Memory B cell (primary cell): ENCODE results near the gene CNGA3.
"Not testable (repeated sequence)": the region's sequence is repeated elsewhere in the genome, so short reads cannot be mapped to it uniquely, and the experiment has no call there.

ENCODE experiments used
- ATAC-seq: fragments of 150-1000 bp; cut with Tn5 transposase; 2 replicates; pipeline ENCODE4 v1.10.0; 2021; ENCODE audit warnings: low read depth, mild to moderate bottlenecking, moderate library complexity
- DNase-seq, 2 donors: peaks; one replicate each; pipeline ENCODE4 v3.0.0; 2022; ENCODE audit warnings: low spot score in 2 of 2
- H3K27ac Mint-ChIP-seq: one replicate; pipeline ENCODE4 v1.8.0; 2022; ENCODE audit warnings: mild to moderate bottlenecking, moderate library complexity, mixed read lengths
- H3K27me3 Mint-ChIP-seq: one replicate; pipeline ENCODE4 v1.8.0; 2022; ENCODE audit warnings: mixed read lengths
- H3K36me3 Mint-ChIP-seq: one replicate; pipeline ENCODE4 v1.8.0; 2022; ENCODE audit warnings: mild to moderate bottlenecking, mixed read lengths
- H3K4me1 Mint-ChIP-seq: one replicate; pipeline ENCODE4 v1.8.0; 2022; ENCODE audit warnings: mixed read lengths
- H3K4me3 Mint-ChIP-seq: one replicate; pipeline ENCODE4 v1.8.0; 2022; ENCODE audit warnings: mild to moderate bottlenecking, moderate library complexity, mixed read lengths
- H3K9me3 Mint-ChIP-seq: one replicate; pipeline ENCODE4 v1.8.0; 2022; ENCODE audit warnings: mixed read lengths

The CNGA3 gene

DNA sequence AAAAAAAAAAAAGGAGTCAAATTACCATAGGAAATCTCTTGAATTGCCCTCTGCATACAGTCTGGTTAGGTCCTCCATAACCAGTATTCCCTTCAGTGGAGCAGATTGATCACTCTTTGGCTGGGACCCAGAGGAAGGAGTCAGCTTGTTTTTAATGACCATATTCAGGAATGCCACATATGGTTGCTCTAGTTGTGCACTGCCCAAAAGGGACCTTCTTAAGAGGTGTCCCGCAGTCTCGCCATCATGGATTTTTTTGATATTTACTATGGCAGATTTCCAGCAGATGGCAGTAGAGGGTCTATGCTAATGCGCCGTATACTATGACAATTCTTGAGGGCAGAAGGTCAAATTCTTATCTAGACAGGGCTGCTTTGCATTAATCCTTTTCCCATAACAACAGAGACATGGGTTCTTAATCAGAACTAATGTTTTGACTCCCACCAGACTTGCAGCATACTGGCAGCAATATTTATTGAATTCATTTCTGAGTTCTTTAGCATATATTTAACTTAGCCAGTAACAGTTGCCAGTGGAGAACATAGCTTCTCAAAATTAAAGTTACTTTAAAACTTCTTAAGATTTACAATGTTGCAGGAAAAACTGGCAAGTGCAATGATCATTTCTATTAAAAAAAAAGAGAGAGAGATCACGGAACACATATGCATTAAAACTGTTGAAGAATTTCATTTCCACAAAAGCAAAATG lies 66.6 kb downstream of the CNGA3 start:
- no peaks in the 10 kb centered on the region for H3K9me3 Mint-ChIP-seq
- H3K27ac Mint-ChIP-seq: no peak overlapping the region
- no peaks in the 10 kb centered on the region for H3K36me3 Mint-ChIP-seq
- H3K4me1 Mint-ChIP-seq: peaks cover 4% of the 10 kb centered on the region
- no peak overlapping the region for H3K4me3 Mint-ChIP-seq
- DNase-seq (peak; percentile 70 to 76), ATAC-seq (peak; percentile 92)
- peaks cover 2% of the 10 kb centered on the region for H3K27me3 Mint-ChIP-seq

DNA sequence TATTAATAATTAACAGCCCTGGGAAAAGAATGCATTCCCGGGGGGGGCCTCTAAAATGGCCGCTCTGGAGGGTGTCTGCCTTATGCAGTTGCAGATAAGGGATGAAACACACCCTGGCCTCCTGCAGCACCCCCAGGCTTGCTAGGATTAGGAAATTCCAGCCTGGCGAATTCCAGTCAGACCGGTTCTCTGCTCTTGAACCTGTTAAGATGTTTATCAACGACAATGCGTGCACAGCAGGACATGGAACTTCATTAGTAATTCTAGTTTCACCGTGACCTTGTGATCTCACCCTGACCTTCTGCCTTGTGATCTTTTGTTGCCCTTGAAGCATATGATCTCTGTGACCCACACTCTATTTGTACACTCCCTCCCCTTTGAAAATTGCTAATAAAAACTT lies 68.0 kb downstream of the CNGA3 start:
- not testable (repeated sequence) for H3K4me3 Mint-ChIP-seq, H3K36me3 Mint-ChIP-seq, DNase-seq, H3K27ac Mint-ChIP-seq, ATAC-seq, H3K27me3 Mint-ChIP-seq, H3K4me1 Mint-ChIP-seq, H3K9me3 Mint-ChIP-seq

DNA sequence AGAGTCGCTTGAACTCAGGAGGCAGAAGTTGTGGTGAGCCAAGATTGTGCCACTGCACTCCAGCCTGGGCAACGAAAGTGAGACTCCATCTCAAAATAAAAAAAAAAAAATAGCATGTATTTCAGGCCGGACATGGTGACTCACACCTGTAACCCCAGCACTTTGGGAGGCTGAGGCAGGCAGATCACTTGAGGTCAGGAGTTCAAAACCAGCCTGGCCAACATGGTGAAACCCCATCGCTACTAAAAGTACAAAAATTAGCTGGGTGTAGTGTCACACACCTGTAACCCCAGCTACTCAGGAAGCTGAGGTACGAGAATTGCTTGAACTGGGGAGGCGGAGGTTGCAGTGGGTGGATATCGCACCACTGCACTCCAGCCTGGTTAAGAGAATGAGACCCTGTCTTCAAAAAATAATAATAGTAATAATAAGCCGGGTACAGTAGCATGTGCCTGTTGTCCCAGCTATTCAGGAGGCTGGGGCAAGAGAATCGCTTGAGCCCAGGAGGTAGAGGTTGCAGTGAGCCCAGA lies 69.5 kb downstream of the CNGA3 start:
- H3K27me3 Mint-ChIP-seq, H3K9me3 Mint-ChIP-seq, H3K4me1 Mint-ChIP-seq, H3K36me3 Mint-ChIP-seq, ATAC-seq, H3K4me3 Mint-ChIP-seq, H3K27ac Mint-ChIP-seq, DNase-seq: not testable (repeated sequence)

DNA sequence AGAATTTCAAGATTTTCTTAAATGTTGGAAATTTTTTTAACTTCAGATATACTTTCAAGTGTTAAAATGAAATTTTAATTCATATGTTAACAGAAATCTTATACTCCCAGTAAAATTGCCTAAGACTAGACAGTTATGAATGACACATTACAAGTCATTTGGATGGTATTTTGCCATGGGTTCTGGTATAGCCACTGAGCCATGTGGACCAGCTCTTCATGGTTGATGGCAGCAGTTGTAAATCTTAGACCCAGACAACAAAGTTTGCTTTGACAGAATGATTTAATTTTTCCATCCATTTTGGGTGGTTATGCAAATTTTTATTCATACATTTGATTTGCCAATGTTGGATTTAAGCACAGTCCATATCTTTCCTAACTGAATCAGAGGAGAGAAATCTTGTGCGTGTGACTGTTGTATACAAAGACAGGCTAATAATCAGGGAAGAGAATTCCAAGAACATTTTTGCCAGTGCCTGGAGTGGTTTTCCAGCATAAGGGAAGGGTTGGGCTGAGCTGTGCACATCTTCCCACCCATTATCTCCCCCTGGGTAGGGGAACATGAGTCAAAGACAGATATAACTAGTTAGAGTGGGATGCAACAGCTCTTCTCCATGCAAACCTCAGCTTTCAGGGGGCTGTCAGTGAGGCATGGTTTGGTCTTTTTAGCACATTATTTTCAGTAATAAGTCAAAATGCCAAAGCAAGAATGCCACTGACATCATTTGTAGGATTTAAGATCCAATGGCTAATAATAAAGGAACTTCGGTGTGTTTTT lies 70.3 kb downstream of the CNGA3 start:
- ATAC-seq (no peak), DNase-seq (no peak)
- Mint-ChIP-seq H3K4me3 (no peak overlapping the region), H3K27ac (no peak overlapping the region), H3K9me3 (peaks cover 3% of the 10 kb centered on the region), H3K27me3 (peaks cover 5% of the 10 kb centered on the region), H3K4me1 (peaks cover 4% of the 10 kb centered on the region), H3K36me3 (peaks cover 3% of the 10 kb centered on the region)

DNA sequence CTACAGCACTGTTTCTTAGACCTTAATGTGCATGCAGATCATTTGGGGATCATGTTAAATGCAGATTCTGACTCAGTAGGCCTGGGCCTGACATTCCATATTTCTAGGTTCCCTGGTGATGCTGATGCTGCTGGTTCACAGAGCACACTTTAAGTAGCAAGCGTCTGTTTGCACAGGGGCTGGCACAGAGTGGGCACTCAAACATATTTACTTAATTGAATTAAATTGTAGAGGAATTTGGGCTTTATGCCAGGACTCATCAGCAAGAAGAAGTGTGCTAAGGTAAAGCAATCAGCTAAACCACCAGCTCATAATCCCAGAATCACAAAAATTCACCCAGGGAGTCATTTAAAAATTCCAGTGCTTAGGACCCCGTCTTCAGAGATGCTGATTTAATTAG lies 73.3 kb downstream of the CNGA3 start:
- no peak for ATAC-seq
- H3K36me3 Mint-ChIP-seq: peaks cover 9% of the 10 kb centered on the region
- no peak overlapping the region for H3K4me3 Mint-ChIP-seq
- DNase-seq: no peak
- no peak overlapping the region for H3K27ac Mint-ChIP-seq
- peaks cover 5% of the 10 kb centered on the region for H3K27me3 Mint-ChIP-seq
- H3K9me3 Mint-ChIP-seq: peaks cover 10% of the 10 kb centered on the region
- H3K4me1 Mint-ChIP-seq: no peaks in the 10 kb centered on the region

DNA sequence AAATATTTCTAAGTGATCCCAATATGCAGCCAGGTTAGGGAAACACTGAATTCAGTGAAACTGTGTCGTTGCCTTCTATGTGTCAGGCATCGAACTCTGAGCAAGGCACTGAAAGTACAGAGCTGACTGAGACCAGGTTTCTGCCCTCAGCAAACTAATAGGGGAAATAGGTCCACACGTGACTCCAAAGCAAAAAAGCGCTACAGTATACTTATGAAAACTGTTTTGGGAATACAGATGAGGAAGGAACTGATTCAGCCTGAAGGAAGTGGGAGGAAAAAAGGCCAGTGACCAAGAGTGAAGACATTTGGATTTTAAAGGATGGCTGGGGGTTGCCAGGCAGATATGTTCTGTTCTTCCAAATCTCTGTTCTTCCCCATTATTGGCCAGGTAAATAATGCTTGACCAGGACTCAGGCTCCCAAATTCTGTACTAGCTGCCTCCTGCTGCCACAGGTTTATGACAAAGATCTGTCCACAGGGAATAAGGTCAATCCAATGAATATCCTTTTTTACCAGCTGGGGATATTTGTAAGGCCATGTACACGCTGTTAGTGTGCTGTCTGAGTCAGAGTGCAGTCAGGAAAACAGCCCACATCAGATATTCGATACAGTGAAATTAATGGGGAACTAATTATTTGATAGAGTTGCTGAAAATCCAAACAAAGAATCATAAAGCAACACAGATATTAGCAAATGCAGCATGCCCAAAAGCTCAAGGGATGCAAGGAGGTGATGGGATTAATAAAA lies 73.9 kb downstream of the CNGA3 start:
- no peaks in the 10 kb centered on the region for H3K4me1 Mint-ChIP-seq
- peaks cover 10% of the 10 kb centered on the region for H3K9me3 Mint-ChIP-seq
- ATAC-seq (no peak), DNase-seq (no peak)
- H3K36me3 Mint-ChIP-seq: peaks cover 9% of the 10 kb centered on the region
- no peak overlapping the region for H3K4me3 Mint-ChIP-seq
- H3K27ac Mint-ChIP-seq: no peak overlapping the region
- peaks cover 5% of the 10 kb centered on the region for H3K27me3 Mint-ChIP-seq

DNA sequence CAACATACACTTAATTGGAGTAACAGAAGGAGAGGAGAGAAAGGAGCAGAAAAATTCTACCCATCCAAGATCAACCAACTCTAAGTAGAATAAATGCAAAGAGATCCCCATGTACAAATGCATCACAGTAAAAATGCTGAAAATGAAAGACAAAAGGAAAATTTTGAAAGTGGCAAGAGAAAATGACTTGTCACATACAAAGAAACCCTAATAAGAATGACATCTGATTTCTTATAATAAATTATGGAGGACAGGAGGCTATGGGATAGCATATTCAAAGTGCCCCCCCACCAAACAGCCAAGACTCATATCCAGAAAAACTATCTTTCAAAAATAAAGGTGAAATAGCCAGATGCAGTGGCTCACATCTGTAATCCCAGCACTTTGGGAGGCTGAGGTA lies 76.2 kb downstream of the CNGA3 start:
- DNase-seq (no peak), ATAC-seq (no peak)
- Mint-ChIP-seq H3K4me1 (no peaks in the 10 kb centered on the region), H3K9me3 (peaks cover 10% of the 10 kb centered on the region), H3K27me3 (peaks cover 5% of the 10 kb centered on the region), H3K27ac (no peak overlapping the region), H3K36me3 (peaks cover 9% of the 10 kb centered on the region), H3K4me3 (no peak overlapping the region)

DNA sequence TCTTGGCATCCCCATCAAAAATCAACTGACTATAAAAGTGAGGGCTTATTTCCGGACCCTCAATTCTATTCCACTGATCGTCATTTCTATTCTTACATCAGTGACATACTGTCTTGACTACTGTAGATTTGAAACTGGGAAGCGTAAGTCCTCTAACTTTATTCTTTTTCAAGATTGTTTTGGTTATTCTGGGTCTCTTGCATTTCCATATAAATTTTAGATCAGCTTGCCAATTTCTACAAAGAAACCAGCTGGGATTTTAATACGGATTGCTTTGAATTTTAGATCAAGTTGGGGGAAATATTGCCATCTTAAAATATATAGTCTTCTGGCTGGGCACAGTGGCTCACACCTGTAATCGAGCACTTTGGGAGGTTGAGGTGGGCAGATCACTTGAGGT lies 80.5 kb downstream of the CNGA3 start:
- H3K9me3 Mint-ChIP-seq: peaks cover 6% of the 10 kb centered on the region
- no peak for ATAC-seq

DNA sequence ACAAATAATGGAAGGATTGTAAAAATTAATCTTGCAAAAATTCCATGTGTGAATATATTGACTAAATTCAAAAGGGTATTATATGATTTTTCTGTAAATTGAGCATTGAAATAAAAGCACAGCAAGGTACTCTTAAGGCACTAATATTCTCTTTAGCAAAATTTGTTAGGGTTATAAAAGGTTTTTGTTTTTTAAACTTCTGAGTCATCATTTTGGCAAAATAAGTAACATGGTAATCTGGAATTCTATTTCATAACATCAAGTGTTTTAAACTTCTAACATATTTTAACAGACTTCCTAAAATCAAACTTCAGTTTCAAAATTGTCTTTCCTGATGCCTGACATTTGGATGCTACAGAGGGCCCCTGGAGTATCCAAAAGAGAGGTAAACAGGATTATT lies 85.9 kb downstream of the CNGA3 start:
- H3K4me1 Mint-ChIP-seq: peaks cover 3% of the 10 kb centered on the region
- H3K9me3 Mint-ChIP-seq: peaks cover 4% of the 10 kb centered on the region
- no peak overlapping the region for H3K4me3 Mint-ChIP-seq
- no peak overlapping the region for H3K27ac Mint-ChIP-seq
- DNase-seq (no peak), ATAC-seq (no peak)
- no peaks in the 10 kb centered on the region for H3K27me3 Mint-ChIP-seq
- peaks cover 2% of the 10 kb centered on the region for H3K36me3 Mint-ChIP-seq

More for the DNA sequence above, 80.5 kb downstream of the CNGA3 start:
- H3K36me3 Mint-ChIP-seq: peaks cover 5% of the 10 kb centered on the region
- H3K27ac Mint-ChIP-seq: no peak overlapping the region
- H3K4me3 Mint-ChIP-seq: no peak overlapping the region
- no peaks in the 10 kb centered on the region for H3K27me3 Mint-ChIP-seq
- no peaks in the 10 kb centered on the region for H3K4me1 Mint-ChIP-seq
- no peak for DNase-seq

DNA sequence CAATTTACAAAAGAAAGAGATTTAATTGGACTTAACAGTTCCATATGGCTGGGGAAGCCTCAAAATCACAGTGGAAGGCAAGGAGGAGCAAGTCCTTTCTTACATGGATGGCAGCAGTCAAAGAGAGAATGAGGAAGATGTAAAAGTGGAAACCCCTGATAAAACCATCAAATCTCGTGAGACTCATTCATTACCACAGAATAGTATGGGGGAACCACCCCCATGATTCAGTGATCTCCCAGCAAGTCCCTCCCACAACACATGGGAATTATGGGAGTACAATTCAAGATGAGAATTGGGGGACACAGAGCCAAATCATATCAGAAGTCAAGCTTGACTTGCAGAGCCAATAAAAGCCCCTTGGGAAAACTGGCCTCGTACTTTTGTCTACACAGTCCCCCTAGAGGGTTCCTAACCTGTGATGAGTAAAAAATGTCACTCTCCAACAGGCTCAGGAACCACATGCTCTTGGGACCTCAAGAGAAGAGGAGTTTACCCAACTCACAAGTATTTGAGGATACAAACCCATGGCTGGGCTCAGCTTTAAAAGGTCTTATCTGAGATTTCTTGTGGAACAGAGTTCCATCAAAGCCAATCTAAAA lies 87.2 kb downstream of the CNGA3 start:
- Mint-ChIP-seq H3K9me3 (peaks cover 4% of the 10 kb centered on the region), H3K27me3 (no peaks in the 10 kb centered on the region), H3K4me1 (peaks cover 3% of the 10 kb centered on the region), H3K36me3 (peaks cover 2% of the 10 kb centered on the region), H3K4me3 (no peak overlapping the region), H3K27ac (no peak overlapping the region)
- DNase-seq (no peak), ATAC-seq (no peak)

DNA sequence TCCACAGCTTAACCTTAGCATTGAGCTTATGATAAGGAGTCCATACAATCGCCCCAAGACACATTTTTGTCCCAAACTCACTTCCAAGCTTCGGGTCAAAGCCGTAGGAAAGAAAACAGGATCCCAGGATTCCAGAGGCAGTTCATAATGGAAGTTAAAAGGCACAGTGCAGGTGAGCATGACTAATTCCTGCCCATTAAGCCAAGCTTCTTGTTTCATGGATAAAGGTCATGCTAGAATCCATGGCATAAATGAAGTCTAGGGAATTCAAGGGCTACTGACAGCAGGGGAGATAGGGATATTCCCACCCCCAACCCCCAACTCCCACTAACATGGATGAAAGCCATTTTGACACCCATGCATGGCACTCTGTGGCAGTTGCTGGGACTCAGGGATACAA lies 88.2 kb downstream of the CNGA3 start:
- DNase-seq (no peak), ATAC-seq (no peak)
- Mint-ChIP-seq H3K4me1 (peaks cover 3% of the 10 kb centered on the region), H3K27me3 (no peaks in the 10 kb centered on the region), H3K36me3 (peaks cover 6% of the 10 kb centered on the region), H3K9me3 (peaks cover 13% of the 10 kb centered on the region), H3K27ac (no peak overlapping the region), H3K4me3 (no peak overlapping the region)

DNA sequence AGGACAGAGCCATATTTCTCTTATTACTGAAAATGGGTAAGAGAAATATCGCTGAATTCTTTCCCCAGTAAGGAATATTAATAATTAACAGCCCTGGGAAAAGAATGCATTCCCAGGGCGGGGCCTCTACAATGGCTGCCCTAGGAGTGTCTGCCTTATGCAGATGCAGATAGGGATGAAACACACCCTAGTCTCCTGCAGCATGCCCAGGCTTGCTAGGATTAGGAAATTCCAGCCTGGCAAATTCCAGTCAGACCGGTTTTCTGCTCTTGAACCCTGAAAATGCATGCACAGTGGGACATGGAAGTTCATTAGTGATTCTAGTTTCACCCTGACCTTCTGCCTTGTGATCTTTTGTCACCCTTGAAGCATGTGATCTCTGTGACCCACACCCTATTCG lies 89.4 kb downstream of the CNGA3 start:
- not testable (repeated sequence) for DNase-seq, H3K27me3 Mint-ChIP-seq, H3K4me1 Mint-ChIP-seq, H3K4me3 Mint-ChIP-seq, H3K36me3 Mint-ChIP-seq, H3K27ac Mint-ChIP-seq, ATAC-seq
- peaks cover 16% of the 10 kb centered on the region for H3K9me3 Mint-ChIP-seq

DNA sequence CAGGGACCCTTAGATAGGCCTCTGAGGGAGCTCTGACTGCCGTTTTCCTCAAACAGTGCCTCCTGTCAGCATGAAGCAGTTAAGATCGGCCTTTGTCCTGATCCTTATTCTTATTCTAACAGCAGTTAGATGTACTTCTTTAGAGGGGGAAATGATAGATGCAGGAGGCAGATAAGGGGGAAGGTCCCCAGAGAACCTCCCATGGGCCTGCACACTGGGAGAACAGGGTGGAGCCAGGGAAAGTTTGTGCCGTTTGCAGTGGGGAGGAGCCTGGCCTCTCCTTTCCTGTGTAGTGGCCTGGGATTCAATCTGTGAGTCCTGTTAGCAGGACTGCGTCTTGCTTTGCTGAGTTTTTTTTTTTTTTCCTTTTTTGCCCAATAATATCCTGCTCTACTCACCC lies 90.5 kb downstream of the CNGA3 start:
- H3K27ac Mint-ChIP-seq: no peak overlapping the region
- peaks cover 3% of the 10 kb centered on the region for H3K4me1 Mint-ChIP-seq
- DNase-seq: no peak
- H3K36me3 Mint-ChIP-seq: peaks cover 9% of the 10 kb centered on the region
- peaks cover 16% of the 10 kb centered on the region for H3K9me3 Mint-ChIP-seq
- no peak overlapping the region for H3K4me3 Mint-ChIP-seq
- no peaks in the 10 kb centered on the region for H3K27me3 Mint-ChIP-seq
- ATAC-seq: no peak
